Muscle of back (tissue), 11 donors: ENCODE measurements around the gene BCL10. TPM values are rescaled to one million over a fixed set of nuclear protein-coding genes. Genes with fewer than 3 reads are reported as not detected.
"Not testable (repeated sequence)": the region's sequence is repeated elsewhere in the genome, so short reads cannot be mapped to it uniquely, and the experiment has no call there.

ENCODE experiments used
- DNase-seq, 3 donors: peaks; one replicate each; pipeline versions ENCODE4 v3.0.0 to v3.0.0-alpha.2; 2013
- polyA plus RNA-seq, 10 donors: library from polyadenylated mRNA; unstranded; fragments of 120-200 nt; gene quantifications; one replicate each; pipeline ENCODE4 v1.2.1, GENCODE V29; 2013; ENCODE audit not compliant: insufficient read length in 10 of 10

Gene BCL10
- polyA plus RNA-seq, 10 donors, result 11.9 to 15.9 (median 13.9) TPM

- no peak for DNase-seq
These were observed 7.4 kb downstream of the BCL10 start for GRCh38 chr1:85268801-85269585.

- no peak for DNase-seq
These were observed 9.1 kb downstream of the BCL10 start for GRCh38 chr1:85267313-85267712.

- DNase-seq, result no peak
These were observed 12.3 kb downstream of the BCL10 start for GRCh38 chr1:85264150-85264549.

- no peak for DNase-seq
These were observed 13.4 kb downstream of the BCL10 start for GRCh38 chr1:85262985-85263384.

GRCh38 chr1:85259912-85260274 is 16.5 kb downstream of the BCL10 start:
- peak; percentile 79 to 97 (median 92) for DNase-seq

- peak; percentile 93 to 99 (median 98) for DNase-seq
These were observed 17.1 kb downstream of the BCL10 start, which contains the start of gene C1orf52 for GRCh38 chr1:85259118-85259911. TSS of gene C1orf52 (minus strand) at chr1:85259662. CDS start at chr1:85259633, 29 bp downstream.

- DNase-seq, result peak in 1 of 3 donors; percentile 10
These were observed 17.8 kb downstream of the BCL10 start for GRCh38 chr1:85258536-85259117.

GRCh38 chr1:85249042-85249441 is 27.4 kb downstream of the BCL10 start:
- DNase-seq, result not testable (repeated sequence)

- DNase-seq, result no peak
These were observed 30.5 kb downstream of the BCL10 start for GRCh38 chr1:85245891-85246290.

- peak in 1 of 3 donors; percentile 36 for DNase-seq
These were observed 31.0 kb downstream of the BCL10 start for GRCh38 chr1:85245456-85245855.

GRCh38 chr1:85244271-85245061 is 32.0 kb downstream of the BCL10 start:
- DNase-seq, result peak in 2 of 3 donors; percentile 39 to 89

GRCh38 chr1:85243372-85243771 is 33.1 kb downstream of the BCL10 start:
- DNase-seq, result peak in 1 of 3 donors; percentile 65

- DNase-seq, result peak in 1 of 3 donors; percentile 37
These were observed 35.8 kb downstream of the BCL10 start for GRCh38 chr1:85240643-85241042.

- DNase-seq, result no peak
These were observed 36.2 kb downstream of the BCL10 start for GRCh38 chr1:85240174-85240601.

- no peak for DNase-seq
These were observed 38.8 kb downstream of the BCL10 start for GRCh38 chr1:85237613-85238012.

- no peak for DNase-seq
These were observed 46.0 kb downstream of the BCL10 start for GRCh38 chr1:85230305-85230977.

GRCh38 chr1:85229574-85230097 is 46.8 kb downstream of the BCL10 start:
- no peak for DNase-seq

GRCh38 chr1:85228972-85229371 is 47.5 kb downstream of the BCL10 start:
- DNase-seq, result no peak

- peak in 1 of 3 donors; percentile 24 for DNase-seq
These were observed 50.6 kb downstream of the BCL10 start for GRCh38 chr1:85225624-85226380.
